Lung microvascular endothelial cell (primary cell): ENCODE measurements around the gene OTOP2. TPM values are rescaled to one million over a fixed set of nuclear protein-coding genes. Genes with fewer than 3 reads are reported as not detected.
"Not testable (repeated sequence)": the region's sequence is repeated elsewhere in the genome, so short reads cannot be mapped to it uniquely, and the experiment has no call there.

Experiments used
- DNase-seq, 2 donors: peaks; one replicate each; pipeline versions ENCODE4 v3.0.0 to v3.0.0-alpha.2; 2010; ENCODE audit warnings: low read depth in 2 of 2
- total RNA-seq: library from RNA; depleted of rRNA; stranded (reverse); fragments of >200 nt; gene quantifications from 2 replicates; pipeline ENCODE4 v1.2.1, GENCODE V29; 2014

Gene OTOP2
- total RNA-seq, 1 donor from 2014 or later, result not detected

DNA sequence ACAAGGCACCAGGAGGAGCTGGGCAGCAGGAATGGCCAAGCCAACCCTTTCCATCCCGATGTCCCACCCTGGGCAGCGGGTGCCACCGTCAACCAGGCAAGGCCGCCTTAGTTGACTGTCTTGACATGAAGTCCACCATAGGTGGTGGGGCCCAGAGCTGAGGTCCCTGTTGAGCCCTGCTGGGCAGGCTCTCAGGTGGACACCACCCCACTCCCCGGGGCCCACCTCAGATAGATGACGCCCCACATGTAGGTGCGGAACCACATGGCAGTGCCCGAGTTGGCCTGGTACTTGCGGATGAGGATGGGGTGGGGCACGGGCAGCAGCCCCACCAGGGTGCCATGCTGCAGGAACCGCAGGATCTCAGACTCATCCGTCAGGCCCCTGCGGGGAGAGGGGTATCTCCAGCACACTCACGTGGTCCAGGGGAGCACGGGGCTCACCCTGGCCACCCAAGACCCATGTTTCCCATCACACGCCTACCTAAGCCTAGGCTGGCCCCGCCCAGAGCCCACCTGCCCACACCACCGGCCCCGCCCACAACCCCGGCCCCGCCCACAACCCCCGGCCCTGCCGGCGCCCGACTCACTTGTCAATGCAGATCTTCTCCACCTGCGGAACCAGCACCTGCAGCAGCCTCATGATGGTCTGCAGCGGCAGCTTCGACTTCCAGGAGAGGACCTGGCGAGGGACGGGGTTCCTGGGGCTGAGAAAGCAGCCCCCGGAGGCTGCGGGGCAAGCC, 27.8 kb downstream of the OTOP2 start:
- DNase-seq, result no peak

DNA sequence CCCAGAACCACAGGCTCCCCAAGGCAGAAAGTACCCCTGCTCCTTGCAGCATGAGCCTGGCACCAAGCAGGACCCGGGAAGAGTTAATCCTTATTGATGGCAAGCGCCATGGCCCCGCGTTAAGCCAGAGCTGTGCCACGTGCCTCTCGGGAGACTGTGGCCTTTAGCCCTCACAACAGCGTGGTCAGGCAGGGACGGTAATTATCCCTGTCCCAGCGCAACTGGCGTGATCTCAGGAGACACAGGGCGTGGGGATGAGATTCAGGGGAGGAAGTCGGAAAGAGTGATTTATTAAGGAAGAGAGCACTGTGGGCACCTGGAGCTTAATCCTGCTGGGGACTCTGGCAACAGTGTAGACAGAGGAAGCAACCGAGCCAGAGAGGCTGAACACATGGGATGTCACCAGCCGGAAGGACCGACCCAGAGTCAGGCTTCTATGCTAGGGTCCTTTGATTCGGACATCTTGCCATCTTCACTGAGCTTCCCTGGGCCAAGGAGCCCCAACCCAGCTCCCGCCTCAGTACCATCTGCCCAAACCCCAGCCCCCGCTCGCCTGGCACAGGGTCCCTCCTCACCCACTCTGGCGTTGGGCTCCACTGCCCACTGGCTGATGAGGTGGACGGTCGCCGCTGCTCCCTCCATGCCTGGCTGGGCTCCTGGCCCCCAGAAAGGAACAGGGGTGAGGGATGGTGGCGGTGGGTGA, 28.5 kb downstream of the OTOP2 start:
- no peak for DNase-seq

- no peak for DNase-seq
These were observed 29.1 kb downstream of the OTOP2 start for GRCh38 chr17:74953134-74953687.

- DNase-seq, result no peak
These were observed 30.0 kb downstream of the OTOP2 start for GRCh38 chr17:74954115-74954514.

DNA sequence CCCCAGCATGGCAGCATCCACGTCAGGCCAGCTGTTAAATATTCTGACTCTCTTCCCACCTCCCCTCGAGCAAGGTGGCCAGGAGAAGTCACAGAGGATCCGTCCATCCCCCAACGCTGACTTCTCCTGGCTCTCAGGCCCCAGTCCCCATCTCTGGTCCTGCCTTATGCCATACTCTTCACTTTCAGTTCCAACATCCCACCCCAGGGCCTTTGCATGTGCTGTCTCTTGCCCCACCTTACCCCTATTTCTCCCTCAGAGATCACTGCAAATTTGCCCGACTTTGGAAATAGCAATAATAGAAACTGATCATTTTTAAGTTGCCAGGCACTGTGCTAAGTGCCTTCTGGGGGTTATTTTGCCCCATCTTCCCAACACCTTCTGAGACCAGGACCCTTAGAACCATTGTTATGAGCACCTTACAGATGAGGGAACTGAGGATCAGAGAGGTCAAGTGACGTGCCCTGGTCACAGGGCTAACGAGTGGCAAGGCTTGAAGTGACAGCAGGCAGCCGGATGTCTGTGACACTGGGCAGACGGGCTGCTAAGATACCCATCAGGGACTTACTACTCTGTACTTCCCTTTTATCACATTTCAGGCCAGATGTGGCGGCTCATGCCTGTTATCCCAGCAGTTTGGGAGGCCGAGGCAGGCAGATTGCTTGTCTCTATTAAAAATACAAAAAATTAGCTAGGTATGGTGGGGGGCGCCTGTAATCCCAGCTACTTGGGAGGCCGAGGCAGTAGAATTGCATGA, 30.8 kb downstream of the OTOP2 start:
- DNase-seq, result no peak

DNA sequence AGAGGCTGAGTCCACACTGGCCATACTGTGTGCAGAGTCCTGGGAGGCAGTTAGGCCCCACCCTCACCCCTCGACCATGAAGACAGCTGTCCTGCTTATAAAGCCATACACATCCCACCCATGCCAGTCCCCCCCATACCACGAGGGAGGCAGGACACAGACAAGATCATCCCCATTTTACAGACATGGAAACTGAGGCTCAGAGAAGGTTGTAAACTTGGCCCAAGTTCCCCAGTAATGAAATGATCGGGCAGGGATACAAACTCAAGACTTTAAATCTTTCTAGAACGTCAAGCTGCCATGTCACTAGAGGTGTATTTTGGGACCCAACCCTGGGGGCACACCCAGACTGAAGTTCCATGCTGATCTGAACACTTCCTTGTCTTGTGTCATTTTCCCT, 32.0 kb downstream of the OTOP2 start:
- no peak for DNase-seq

- peak; percentile 51 to 75 for DNase-seq
These were observed 34.1 kb downstream of the OTOP2 start for GRCh38 chr17:74957935-74958740.

GRCh38 chr17:74959826-74960515, 35.9 kb downstream of the OTOP2 start:
- no peak for DNase-seq

GRCh38 chr17:74960570-74961342, 36.7 kb downstream of the OTOP2 start:
- no peak for DNase-seq

DNA sequence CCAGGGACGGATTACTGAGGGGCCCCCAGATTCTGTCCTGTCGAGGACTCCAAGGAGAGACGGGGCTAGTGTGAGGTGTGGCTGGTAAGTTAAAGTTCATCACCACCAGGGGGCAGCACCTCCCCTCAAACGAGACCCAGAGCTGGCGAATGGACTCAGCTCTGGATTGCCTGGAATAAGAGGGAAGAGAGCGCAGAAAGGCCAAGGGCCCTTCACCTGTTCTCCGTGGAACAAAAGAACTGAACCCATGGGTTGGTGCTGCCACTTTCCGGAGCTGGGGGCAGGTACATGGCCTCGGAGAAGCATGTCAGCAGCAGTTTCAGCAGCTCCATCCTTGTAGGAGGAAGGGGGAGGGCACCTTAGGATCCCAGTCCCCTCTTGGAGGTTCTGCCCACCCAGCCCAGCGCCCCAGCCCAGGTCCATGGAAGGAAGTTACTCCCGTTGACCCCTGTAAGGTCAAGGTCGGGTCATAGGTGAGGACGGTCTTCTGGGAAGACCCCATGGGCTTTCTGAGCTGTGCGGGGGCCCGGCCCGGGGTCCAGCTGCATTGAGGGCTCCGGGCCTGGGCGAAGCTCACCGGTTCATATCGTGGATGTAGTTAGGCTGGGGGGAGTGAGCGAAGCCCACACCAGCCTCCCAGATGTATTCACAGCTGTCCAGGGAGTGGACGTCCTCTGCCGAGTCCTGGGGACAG, 37.7 kb downstream of the OTOP2 start:
- peak; percentile 89 to 93 for DNase-seq

- DNase-seq, result no peak
These were observed 38.7 kb downstream of the OTOP2 start for GRCh38 chr17:74962622-74963394.

GRCh38 chr17:74963656-74964055, 39.6 kb downstream of the OTOP2 start:
- no peak for DNase-seq

GRCh38 chr17:74964246-74964761, 40.2 kb downstream of the OTOP2 start:
- DNase-seq, result no peak

- DNase-seq, result no peak
These were observed 41.0 kb downstream of the OTOP2 start for GRCh38 chr17:74964988-74965622.

GRCh38 chr17:74968361-74968780, 44.3 kb downstream of the OTOP2 start:
- no peak for DNase-seq

- not testable (repeated sequence) for DNase-seq
These were observed 45.4 kb downstream of the OTOP2 start for GRCh38 chr17:74969501-74969900.

GRCh38 chr17:74970395-74970794, 46.3 kb downstream of the OTOP2 start:
- DNase-seq, result peak in 1 of 2 donors; percentile 71
